Measurements from ENCODE around the gene RAB12.
A peak's percentile ranks its signal among the peaks of the same experiment; 100 is the strongest.
"Not testable (repeated sequence)": the region's sequence is repeated elsewhere in the genome, so short reads cannot be mapped to it uniquely, and the experiment has no call there.

RAB12 gene

GRCh38 chr18:8639762-8640161, 30.5 kb downstream of the RAB12 start:
- no peak for DNase-seq (ENCODE audit: low read depth)
- no peak for TF ChIP-seq CTCF (IDR thresholded peaks at IDR 0.05; ENCODE audit: control insufficient read depth, insufficient read depth, low read depth, low read length, missing control alignments)
- no peak overlapping the region for H3K4me3 ChIP-seq (ENCODE audit: control insufficient read depth, low read depth, low read length)

- TF ChIP-seq CTCF (IDR thresholded peaks at IDR 0.05; ENCODE audit: control insufficient read depth, insufficient read depth, low read depth, low read length, missing control alignments) = no peak
- no peak for DNase-seq (ENCODE audit: low read depth)
- H3K4me3 ChIP-seq (ENCODE audit: control insufficient read depth, low read depth, low read length) = no peak overlapping the region
Measured at GRCh38 chr18:8643326-8643878, 34.2 kb downstream of the RAB12 start.

- H3K4me3 ChIP-seq (ENCODE audit: control insufficient read depth, low read depth, low read length); DNase-seq (ENCODE audit: low read depth): not testable (repeated sequence)
Measured at GRCh38 chr18:8647359-8647758, 38.1 kb downstream of the RAB12 start.

GRCh38 chr18:8651478-8652261, 42.4 kb downstream of the RAB12 start:
- not testable (repeated sequence) for H3K4me3 ChIP-seq (ENCODE audit: control insufficient read depth, low read depth, low read length); DNase-seq (ENCODE audit: low read depth)

- TF ChIP-seq CTCF (IDR thresholded peaks at IDR 0.05; ENCODE audit: control insufficient read depth, insufficient read depth, low read depth, low read length, missing control alignments) = peak; percentile 59
- DNase-seq (ENCODE audit: low read depth) = no peak
- H3K4me3 ChIP-seq (ENCODE audit: control insufficient read depth, low read depth, low read length) = no peak overlapping the region
Measured at GRCh38 chr18:8654503-8655451, 45.5 kb downstream of the RAB12 start.

- no peak overlapping the region for H3K4me3 ChIP-seq (ENCODE audit: control insufficient read depth, low read depth, low read length)
- no peak for DNase-seq (ENCODE audit: low read depth)
- no peak for TF ChIP-seq CTCF (IDR thresholded peaks at IDR 0.05; ENCODE audit: control insufficient read depth, insufficient read depth, low read depth, low read length, missing control alignments)
Measured at GRCh38 chr18:8656232-8656631, 47.0 kb downstream of the RAB12 start.

GRCh38 chr18:8657050-8657820, 48.0 kb downstream of the RAB12 start:
- no peak for DNase-seq (ENCODE audit: low read depth)
- no peak for TF ChIP-seq CTCF (IDR thresholded peaks at IDR 0.05; ENCODE audit: control insufficient read depth, insufficient read depth, low read depth, low read length, missing control alignments)
- no peak overlapping the region for H3K4me3 ChIP-seq (ENCODE audit: control insufficient read depth, low read depth, low read length)

Measured in AG09309 (cell line).